H1 (cell line): ENCODE measurements around the gene POU2F2. TPM values are rescaled to one million over a fixed set of nuclear protein-coding genes. Genes with fewer than 3 reads are reported as not detected.

Experiments
- CTCF ChIA-PET: fragments of 300-600 bp; sonication (Branson Sonifier 250); formaldehyde crosslinking; loops from one replicate; lab custom pipeline; 2021; ENCODE audit not compliant: partially characterized antibody; lab: Charles Lee
- POLR2A ChIA-PET: fragments of 300-600 bp; sonication (Branson Sonifier 250); formaldehyde crosslinking; loops from one replicate; lab custom pipeline; 2021; ENCODE audit warnings: inconsistent platforms; ENCODE audit not compliant: partially characterized antibody; lab: Charles Lee
- DNase-seq, 2 experiments: peaks; one replicate each; pipeline versions ENCODE4 v3.0.0 to v3.0.0-alpha.2; 2010 to 2022; ENCODE audit warnings: low spot score in 2 of 2, low read depth in 1 of 2, mixed read lengths in 1 of 2
- FAIRE-seq: peaks from 2 replicates; lab custom pipeline; 2011; peaks lifted over from hg19 to GRCh38; lab: Jason Lieb, UNC
- H2AFZ ChIP-seq: 2 replicates; pipeline ENCODE4 v1.8.1; 2012; ENCODE audit warnings: low read length, inconsistent platforms
- H2AK5ac ChIP-seq: 2 replicates; pipeline ENCODE4 v1.6.1; 2013; ENCODE audit warnings: low read depth, low read length
- H2BK120ac ChIP-seq: replicated peaks from 2 replicates; pipeline ENCODE3; 2013; ENCODE audit warnings: low read depth, low read length, inconsistent platforms
- H2BK12ac ChIP-seq: 2 replicates; pipeline ENCODE4 v1.6.1; 2013; ENCODE audit warnings: low read depth, low read length
- H2BK15ac ChIP-seq: 2 replicates; pipeline ENCODE4 v1.6.1; 2013; ENCODE audit warnings: low read length
- H2BK20ac ChIP-seq: 2 replicates; pipeline ENCODE4 v1.6.1; 2013; ENCODE audit warnings: low read length
- H2BK5ac ChIP-seq: 2 replicates; pipeline ENCODE4 v1.6.1; 2013; ENCODE audit warnings: low read depth, low read length
- H3K14ac ChIP-seq: 2 replicates; pipeline ENCODE4 v1.6.1; 2013; ENCODE audit warnings: inconsistent platforms; ENCODE audit not compliant: insufficient read length
- H3K18ac ChIP-seq: 2 replicates; pipeline ENCODE4 v1.6.1; 2013; ENCODE audit warnings: low read length; ENCODE audit errors: extremely low read depth
- H3K23ac ChIP-seq: 2 replicates; pipeline ENCODE4 v1.6.1; 2013; ENCODE audit warnings: inconsistent platforms; ENCODE audit not compliant: insufficient read length
- H3K23me2 ChIP-seq: 2 replicates; pipeline ENCODE4 v1.6.1; 2013; ENCODE audit warnings: low read depth, low read length
- H3K27ac ChIP-seq: 2 replicates; pipeline ENCODE4 v1.6.1; 2011; ENCODE audit warnings: low read depth, low read length, inconsistent platforms
- H3K27me3 ChIP-seq, 4 experiments: replicated peaks in 1 of 4; 1 replicate in 1 of 4; 2 replicates in 3 of 4; pipeline versions ENCODE4 v1.6.1 to v1.8.1; 2011 to 2013; ENCODE audit warnings: low read length in 3 of 4, mild to moderate bottlenecking in 3 of 4, inconsistent platforms in 2 of 4, mixed read lengths in 2 of 4, moderate library complexity in 1 of 4; ENCODE audit not compliant: control insufficient read depth in 3 of 4, insufficient read depth in 3 of 4; ENCODE audit errors: extremely low read depth in 1 of 4
- H3K36me3 ChIP-seq, 4 experiments: 2 replicates each; pipeline versions ENCODE4 v1.6.1 to v1.8.1; 2011 to 2013; ENCODE audit warnings: mild to moderate bottlenecking in 4 of 4, low read length in 3 of 4, moderate library complexity in 2 of 4, control low read depth in 1 of 4, inconsistent platforms in 1 of 4; ENCODE audit not compliant: insufficient read depth in 4 of 4, control insufficient read depth in 2 of 4
- H3K4ac ChIP-seq: replicated peaks from 2 replicates; pipeline ENCODE3; 2013; ENCODE audit warnings: low read length, low read depth, mixed read lengths, inconsistent platforms; ENCODE audit not compliant: insufficient read length
- H3K4me1 ChIP-seq, 4 experiments: replicated peaks in 1 of 4; 1 replicate in 1 of 4; 2 replicates in 3 of 4; pipeline versions ENCODE4 v1.6.1 to v1.8.1; 2011 to 2013; ENCODE audit warnings: low read length in 3 of 4, inconsistent platforms in 2 of 4, mixed read lengths in 1 of 4; ENCODE audit not compliant: insufficient read depth in 4 of 4, control insufficient read depth in 3 of 4
- H3K4me2 ChIP-seq, 2 experiments: 2 replicates each; pipeline versions ENCODE4 v1.6.1 to v1.8.1; 2011 to 2013; ENCODE audit warnings: low read depth in 2 of 2, low read length in 2 of 2, control low read depth in 1 of 2, inconsistent platforms in 1 of 2, mild to moderate bottlenecking in 1 of 2; ENCODE audit not compliant: insufficient read depth in 1 of 2
- H3K4me3 ChIP-seq, 4 experiments: fragments of 200-600, 300-600 bp in 1 of 4; sonication (generic), shearing (Covaris generic), sonication (Bioruptor Twin) in 1 of 4; 2 replicates each; pipeline versions ENCODE4 v1.5.1 to v1.8.1; 2011 to 2016; ENCODE audit warnings: low read length in 4 of 4, low read depth in 3 of 4, control low read depth in 2 of 4, inconsistent platforms in 2 of 4, mild to moderate bottlenecking in 2 of 4, mixed read lengths in 1 of 4, moderate library complexity in 1 of 4; ENCODE audit not compliant: insufficient read depth in 2 of 4; ENCODE audit errors: extremely low read depth in 1 of 4
- H3K56ac ChIP-seq: replicated peaks from 2 replicates; pipeline ENCODE3; 2013; ENCODE audit warnings: low read depth, mild to moderate bottlenecking, mixed read lengths, low read length, inconsistent platforms; ENCODE audit not compliant: insufficient read length
- H3K79me1 ChIP-seq: 2 replicates; pipeline ENCODE4 v1.6.1; 2013; ENCODE audit warnings: low read depth, low read length, control low read depth
- H3K79me2 ChIP-seq, 2 experiments: 2 replicates each; pipeline versions ENCODE4 v1.6.1 to v1.8.1; 2012 to 2013; ENCODE audit warnings: low read length in 2 of 2, mild to moderate bottlenecking in 2 of 2, inconsistent platforms in 1 of 2; ENCODE audit not compliant: insufficient read depth in 2 of 2, control insufficient read depth in 1 of 2
- H3K9ac ChIP-seq, 4 experiments: replicated peaks in 1 of 4; 1 replicate in 1 of 4; 2 replicates in 3 of 4; pipeline versions ENCODE4 v1.6.1 to v1.8.1; 2011 to 2013; ENCODE audit warnings: low read depth in 3 of 4, low read length in 3 of 4, control low read depth in 2 of 4, mild to moderate bottlenecking in 2 of 4, moderate library complexity in 2 of 4, inconsistent platforms in 1 of 4; ENCODE audit errors: extremely low read depth in 1 of 4
- H3K9me3 ChIP-seq, 2 experiments: 2 replicates each; pipeline versions ENCODE4 v1.6.1 to v1.8.1; 2012 to 2013; ENCODE audit warnings: mild to moderate bottlenecking in 2 of 2, moderate library complexity in 2 of 2, control low read depth in 1 of 2, inconsistent platforms in 1 of 2, low read depth in 1 of 2, low read length in 1 of 2, mixed read lengths in 1 of 2; ENCODE audit not compliant: insufficient read depth in 2 of 2
- H4K20me1 ChIP-seq, 2 experiments: replicated peaks in 1 of 2; 2 replicates each; pipeline versions ENCODE3 to v1.8.1; 2011 to 2013; ENCODE audit warnings: inconsistent platforms in 2 of 2, low read length in 2 of 2, mild to moderate bottlenecking in 1 of 2; ENCODE audit not compliant: insufficient read depth in 2 of 2, control insufficient read depth in 1 of 2
- H4K5ac ChIP-seq: 2 replicates; pipeline ENCODE4 v1.6.1; 2013; ENCODE audit warnings: low read length, low read depth, mixed read lengths, inconsistent platforms; ENCODE audit not compliant: insufficient read length
- H4K8ac ChIP-seq: 2 replicates; pipeline ENCODE4 v1.8.0; 2013; ENCODE audit warnings: mild to moderate bottlenecking, moderate library complexity, low read length, inconsistent platforms; ENCODE audit not compliant: insufficient read depth; ENCODE audit errors: extremely low read depth
- H4K91ac ChIP-seq: replicated peaks from 2 replicates; pipeline ENCODE3; 2013; ENCODE audit warnings: low read length, mixed read lengths, inconsistent platforms; ENCODE audit not compliant: insufficient read length
- CHD2 ChIP-seq: IDR thresholded peaks from 2 replicates; pipeline ENCODE4 v1.6.1; 2012; ENCODE audit warnings: low read length, improper control_type of control experiment
- CREB1 ChIP-seq: IDR thresholded peaks from 2 replicates; pipeline ENCODE4 v1.6.1; 2012; ENCODE audit warnings: inconsistent platforms
- E2F6 ChIP-seq: IDR thresholded peaks from 2 replicates; pipeline ENCODE4 v1.6.1; 2012; ENCODE audit warnings: inconsistent platforms
- FOSL1 ChIP-seq: IDR thresholded peaks from 2 replicates; pipeline ENCODE4 v1.6.1; 2011; ENCODE audit warnings: mild to moderate bottlenecking, low read depth, low read length, moderate library complexity; ENCODE audit not compliant: insufficient read depth
- POLR2A ChIP-seq, 2 experiments: IDR thresholded peaks; 1 replicate in 1 of 2; 2 replicates in 1 of 2; pipeline ENCODE4 v1.6.1; 2011; ENCODE audit warnings: low read depth in 2 of 2, low read length in 2 of 2, mild to moderate bottlenecking in 2 of 2; ENCODE audit errors: control extremely low read depth in 1 of 2
- RBBP5 ChIP-seq: IDR thresholded peaks from 2 replicates; pipeline ENCODE4 v1.7.1; 2012; ENCODE audit warnings: low read depth, mild to moderate bottlenecking, inconsistent platforms, low read length, moderate library complexity, borderline replicate concordance
- SIN3A ChIP-seq, 2 experiments: IDR thresholded peaks in 1 of 2; conservative IDR thresholded peaks in 1 of 2; 2 replicates each; pipeline ENCODE4 v1.6.1; 2011 to 2012; ENCODE audit warnings: low read length in 2 of 2, improper control_type of control experiment in 1 of 2, low read depth in 1 of 2, mild to moderate bottlenecking in 1 of 2
- SUZ12 ChIP-seq: fragments of 200-600 bp; sonication (generic); IDR thresholded peaks from 2 replicates; pipeline ENCODE4 v1.6.1; 2012; ENCODE audit warnings: mild to moderate bottlenecking, inconsistent platforms, low read length, moderate library complexity, mixed read lengths
- TAF1 ChIP-seq: IDR thresholded peaks from 2 replicates; pipeline ENCODE4 v1.6.1; 2011; ENCODE audit warnings: mild to moderate bottlenecking, low read depth, low read length
- TAF7 ChIP-seq: optimal IDR thresholded peaks from 2 replicates; pipeline ENCODE3; 2011; ENCODE audit warnings: low read depth, mild to moderate bottlenecking, inconsistent platforms, low read length, moderate library complexity, borderline replicate concordance
- YY1 ChIP-seq: IDR thresholded peaks from 2 replicates; pipeline ENCODE4 v1.6.1; 2011; ENCODE audit warnings: low read depth, mild to moderate bottlenecking, low read length
- WGBS, 2 experiments: shearing (Covaris generic) in 1 of 2; methylation state at CpG; one replicate each; pipeline versions ENCODE4 v1.1.6 to v1.1.7; 2013 to 2015; ENCODE audit warnings: low lambda C conversion rate in 2 of 2, mixed read lengths in 2 of 2, inconsistent platforms in 1 of 2, low coverage in 1 of 2, missing lambda C conversion rate in 1 of 2; ENCODE audit not compliant: insufficient replicate concordance in 2 of 2, insufficient coverage in 1 of 2, insufficient read length in 1 of 2; ENCODE audit errors: extremely low coverage in 1 of 2, missing lambda C conversion rate in 1 of 2; 5-methylcytosine and 5-hydroxymethylcytosine counted together
- polyA plus RNA-seq, 7 experiments: library from polyadenylated mRNA; depleted of rRNA in 3 of 7; stranded (reverse) in 5 of 7; unstranded in 2 of 7; fragments of >200 nt in 5 of 7; fragments of 200-250 nt in 2 of 7; gene quantifications; 1 replicate in 5 of 7; 2 replicates in 1 of 7; 4 replicates in 1 of 7; pipeline versions ENCODE4 v1.2.1 to v1.2.3, GENCODE V29; 2011 to 2013; ENCODE audit warnings: missing spikeins in 2 of 7, mixed read lengths in 2 of 7
- total RNA-seq: library from RNA; stranded (reverse); fragmentation: NEBNext Ultra II Directional; extraction: Animal tissue kit (Norgen Biotek cat#: 25700); gene quantifications from 2 replicates; pipeline ENCODE4 v1.2.1, GENCODE V29; 2021

The POU2F2 gene
- total and polyA plus RNA-seq, 2 of the 8 experiments (the other 6 are each of a cell fraction or from before 2014, with no cell fraction given): 5.0 to 6.1 TPM

- Histone ChIP-seq H3K36me3 (peaks cover 17 to 25% (median 25%) of the 10 kb centered on the region in 4 experiments; a peak in 7 of 8 replicates), H2BK120ac (no peak within 1 kb of the TSS), H3K14ac (peak within 1 kb of the TSS; percentile 31), H3K27me3 (no peaks in the 10 kb centered on the region), H3K79me2 (peaks cover 22 to 37% of the 10 kb centered on the region in 2 experiments), H2BK20ac (no peak within 1 kb of the TSS), H3K18ac (peak within 1 kb of the TSS; percentile 99), H2BK12ac (peak within 1 kb of the TSS; percentile 98; the same call in 1 of the 2 replicates), H3K27ac (peak within 1 kb of the TSS; percentile 96), H3K9ac (peak within 1 kb of the TSS; percentile 91 to 97 (median 95)), H3K79me1 (peaks cover 17% of the 10 kb centered on the region), H3K23ac (no peak within 1 kb of the TSS), H2BK15ac (peak within 1 kb of the TSS; percentile 97; the same call in 1 of the 2 replicates), H3K4ac (peak within 1 kb of the TSS; percentile 64), H3K23me2 (peaks cover 21% of the 10 kb centered on the region), H4K20me1 (peaks cover 26 to 36% of the 10 kb centered on the region in 2 experiments), H4K5ac (peak within 1 kb of the TSS; percentile 85), H2AFZ (peak within 1 kb of the TSS; percentile 23; the same call in 1 of the 2 replicates), H4K8ac (peak within 1 kb of the TSS; percentile 100), H3K4me2 (peak within 1 kb of the TSS; percentile 91 to 97), H2BK5ac (peak within 1 kb of the TSS; percentile 99), H3K4me1 (peaks cover 0 to 4% (median 2%) of the 10 kb centered on the region in 4 experiments; a peak in 5 of 7 replicates), H3K9me3 (no peaks in the 10 kb centered on the region), H3K56ac (peak within 1 kb of the TSS; percentile 78), H4K91ac (peak within 1 kb of the TSS; percentile 95), H2AK5ac (peak within 1 kb of the TSS; percentile 86; the same call in 1 of the 2 replicates), H3K4me3 (peak within 1 kb of the TSS; percentile 82 to 91 (median 86))
- ChIA-PET POLR2A (interaction anchor here (0.8 to 1.8 kb wide), 13 partner anchors 9 to 206 kb away, joined by 3 to 10 read pairs (median 4); partner anchors contain the start of gene RABAC1), CTCF (interaction anchor here (1.4 to 1.7 kb wide), 2 partner anchors 9 to 16 kb away, joined by 3 to 6 read pairs; no protein-coding TSS in a partner anchor)
- FAIRE-seq (peak; percentile 94), DNase-seq (peak; percentile 95 to 99)
- WGBS, 2 experiments: 3% methylated on average over 73 of the region's 80 CpGs; no CpG with 5 or more reads in 1 of the 2 experiments
- TF ChIP-seq SIN3A (conservative IDR thresholded peaks at IDR 0.05 in 1 of 2, IDR thresholded peaks at IDR 0.05 in 1 of 2; ENCODE audit: low read depth in 1 of 2, low read length in 2 of 2) (peak in 1 of 2 experiments; percentile 68; a peak in 1 of 4 replicates), E2F6 (peak; percentile 74), POLR2A (IDR thresholded peaks at IDR 0.05; ENCODE audit: control extremely low read depth in 1 of 2, low read depth in 2 of 2, low read length in 2 of 2) (peak in 1 of 2 experiments; percentile 8; a peak in 1 of 3 replicates), RBBP5 (no peak), CHD2 (peak; percentile 88), SUZ12 (no peak), YY1 (peak; percentile 96), TAF7 (peak; percentile 79), TAF1 (peak; percentile 79), CREB1 (peak; percentile 72; the same call in 1 of the 2 replicates), FOSL1 (no peak)
These were observed 56.4 kb downstream of the POU2F2 start, which contains the start of gene ZNF574 for GRCh38 chr19:42075616-42076379. TSS of gene ZNF574 (plus strand) at chr19:42076166. CDS start at chr19:42078607, 2,441 bp downstream.
